ENCODE measurements around the gene CLEC18C.
"Not testable (repeated sequence)": the region's sequence is repeated elsewhere in the genome, so short reads cannot be mapped to it uniquely, and the experiment has no call there.

CLEC18C gene

DNA sequence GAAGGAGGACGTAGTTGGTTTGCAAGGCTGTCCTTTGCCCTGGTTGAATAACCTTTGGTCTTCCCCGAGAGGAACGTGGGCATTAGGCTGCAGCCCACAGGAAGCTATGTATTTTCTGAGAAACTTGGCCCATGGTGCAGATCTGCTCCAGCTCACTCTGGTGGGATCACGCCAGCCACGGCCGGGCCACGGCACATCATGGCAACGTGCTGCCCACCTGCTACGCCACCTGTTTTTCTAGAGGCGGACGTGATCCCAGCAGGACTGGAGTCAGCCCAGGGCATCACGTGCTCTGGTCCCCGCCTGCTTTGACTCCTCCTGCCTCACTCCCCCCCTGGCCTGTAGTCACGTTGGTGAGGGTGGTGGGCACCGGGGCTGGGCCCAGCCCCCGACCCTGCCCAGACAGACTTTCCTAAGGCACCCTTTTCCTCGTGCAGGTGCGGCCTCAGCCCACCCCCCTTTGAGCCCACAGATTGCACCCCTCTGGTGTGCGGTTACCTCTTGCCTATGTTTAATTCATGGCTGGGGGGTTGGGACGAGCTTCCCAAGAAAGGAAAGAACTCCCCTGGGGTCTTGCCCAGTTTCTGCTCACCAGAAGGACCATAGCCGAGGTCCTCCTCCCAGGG lies at the start of gene CLEC18C:
TSS of gene CLEC18C (plus strand) at position 576 of the 626 bp plus-strand sequence. CDS start 492 bp downstream, outside the sequence.
- DNase-seq (ENCODE audit: low spot score); in situ Hi-C loops (cut with MboI; ENCODE audit: low pct_unique_long_range_greater_than_20kb, low sequenced_read_pairs, unreplicated experiment): not testable (repeated sequence)

DNA sequence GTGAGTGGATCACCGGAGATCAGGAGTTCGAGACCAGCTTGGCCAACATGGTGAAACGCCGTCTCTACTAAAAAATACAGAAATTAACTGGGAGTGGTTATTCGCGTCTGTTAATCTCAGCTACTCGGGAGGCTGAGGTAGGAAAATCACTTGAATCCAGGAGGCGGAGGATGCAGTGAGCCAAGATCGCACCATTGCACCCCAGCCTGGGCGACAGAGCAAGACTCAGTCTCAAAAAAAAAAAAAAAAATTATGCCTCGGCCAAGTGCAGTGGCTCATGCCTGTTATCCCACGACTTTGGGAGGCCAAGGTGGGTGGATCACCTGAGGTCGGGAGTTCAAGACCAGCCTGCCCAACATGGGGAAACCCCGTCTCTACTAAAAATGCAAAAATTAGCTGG lies 49.8 kb upstream of the CLEC18C start:
- in situ Hi-C loops (cut with MboI; ENCODE audit: low pct_unique_long_range_greater_than_20kb, low sequenced_read_pairs, unreplicated experiment); DNase-seq (ENCODE audit: low spot score): not testable (repeated sequence)

DNA sequence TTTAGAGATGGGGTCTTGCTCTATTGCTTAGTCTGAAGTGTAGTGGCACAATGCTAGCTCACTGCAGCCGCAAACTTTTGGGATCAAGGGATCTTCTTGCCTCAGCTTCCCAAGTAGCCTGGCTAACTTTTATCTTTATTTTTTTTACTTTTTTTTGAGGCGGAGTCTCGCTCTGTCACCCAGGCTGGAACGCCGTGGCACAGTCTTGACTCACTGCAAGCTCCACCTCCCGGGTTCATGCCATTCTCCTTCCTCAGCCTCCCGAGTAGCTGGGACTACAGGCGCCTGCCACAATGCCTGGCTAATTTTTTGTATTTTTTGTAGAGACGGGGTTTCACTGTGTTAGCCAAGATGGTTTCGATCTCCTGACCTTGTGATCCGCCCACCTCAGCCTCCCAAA lies 47.4 kb upstream of the CLEC18C start:
- not testable (repeated sequence) for DNase-seq (ENCODE audit: low spot score)

GRCh38 chr16:70127706-70128105 lies 45.9 kb upstream of the CLEC18C start:
- DNase-seq (ENCODE audit: low spot score); in situ Hi-C loops (cut with MboI; ENCODE audit: low pct_unique_long_range_greater_than_20kb, low sequenced_read_pairs, unreplicated experiment): not testable (repeated sequence)

More for the DNA sequence above, 47.4 kb upstream of the CLEC18C start:
- in situ Hi-C loops (cut with MboI; ENCODE audit: low pct_unique_long_range_greater_than_20kb, low sequenced_read_pairs, unreplicated experiment) = not testable (repeated sequence)

- in situ Hi-C loops (cut with MboI; ENCODE audit: low pct_unique_long_range_greater_than_20kb, low sequenced_read_pairs, unreplicated experiment) = not testable (repeated sequence)
These were observed 44.7 kb upstream of the CLEC18C start for GRCh38 chr16:70128844-70129243.

DNA sequence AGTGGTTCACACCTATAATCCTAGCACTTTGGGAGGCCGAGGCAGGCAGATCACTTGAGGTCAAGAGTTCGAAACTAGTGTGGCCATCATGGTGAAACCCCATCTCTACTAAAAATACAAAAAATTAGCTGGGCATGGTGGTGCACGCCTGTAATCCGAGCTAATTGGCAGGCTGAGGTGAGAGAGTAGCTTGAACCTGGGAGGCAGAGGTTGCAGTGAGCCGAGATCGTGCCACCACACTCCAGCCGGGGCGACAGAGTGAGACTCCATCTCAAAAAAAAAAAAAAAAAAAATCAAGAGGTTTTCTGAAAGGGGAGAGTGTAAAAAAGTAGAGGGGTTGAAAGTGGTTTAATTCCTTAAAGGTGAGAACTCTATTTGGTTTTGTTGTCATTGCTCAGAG lies 37.8 kb upstream of the CLEC18C start:
- DNase-seq (ENCODE audit: low spot score); in situ Hi-C loops (cut with MboI; ENCODE audit: low pct_unique_long_range_greater_than_20kb, low sequenced_read_pairs, unreplicated experiment): not testable (repeated sequence)

More at GRCh38 chr16:70128844-70129243, 44.7 kb upstream of the CLEC18C start:
- DNase-seq (ENCODE audit: low spot score) = not testable (repeated sequence)

DNA sequence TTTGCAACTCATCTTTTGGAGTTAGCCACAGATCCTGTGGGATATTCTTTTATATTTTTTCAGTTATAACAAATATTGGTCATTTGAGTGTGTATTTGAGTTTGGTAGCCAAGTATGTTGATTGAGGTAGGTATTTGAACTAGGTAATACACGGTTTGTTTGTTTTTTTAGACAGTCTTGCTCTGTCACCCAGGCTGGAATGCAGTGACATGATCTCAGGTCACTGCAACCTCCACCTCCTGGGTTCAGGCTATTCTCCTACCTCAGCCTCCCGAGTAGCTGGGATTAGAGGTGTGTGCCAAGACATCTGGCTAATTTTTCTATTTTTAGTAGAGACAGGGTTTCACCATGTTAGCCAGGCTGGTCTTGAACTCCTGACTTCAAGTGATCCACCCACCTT lies 37.0 kb upstream of the CLEC18C start:
- in situ Hi-C loops (cut with MboI; ENCODE audit: low pct_unique_long_range_greater_than_20kb, low sequenced_read_pairs, unreplicated experiment); DNase-seq (ENCODE audit: low spot score): not testable (repeated sequence)

GRCh38 chr16:70142739-70143138 lies 30.8 kb upstream of the CLEC18C start:
- DNase-seq (ENCODE audit: low spot score); in situ Hi-C loops (cut with MboI; ENCODE audit: low pct_unique_long_range_greater_than_20kb, low sequenced_read_pairs, unreplicated experiment): not testable (repeated sequence)

GRCh38 chr16:70143231-70143895 lies 30.2 kb upstream of the CLEC18C start:
- DNase-seq (ENCODE audit: low spot score); in situ Hi-C loops (cut with MboI; ENCODE audit: low pct_unique_long_range_greater_than_20kb, low sequenced_read_pairs, unreplicated experiment): not testable (repeated sequence)

DNA sequence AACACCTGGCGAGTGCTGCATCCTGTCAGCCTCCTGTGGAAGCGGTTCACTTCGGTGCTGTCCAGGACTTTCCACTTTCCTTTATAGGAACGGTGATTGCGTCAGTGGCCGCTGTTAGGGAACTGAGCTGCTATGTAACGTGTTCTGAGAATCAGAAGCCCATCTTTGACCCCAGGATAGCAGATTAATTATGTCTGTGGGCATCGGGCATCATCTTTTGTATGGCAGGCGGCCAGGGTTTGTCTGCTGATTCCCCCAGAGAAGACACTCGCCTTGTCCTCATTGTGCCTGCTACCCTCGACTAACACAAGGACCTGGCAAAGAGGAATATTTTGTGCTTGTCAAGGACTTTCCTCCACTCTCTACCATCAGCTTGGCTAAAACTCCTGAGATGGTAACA lies 25.7 kb upstream of the CLEC18C start:
- in situ Hi-C loops (cut with MboI; ENCODE audit: low pct_unique_long_range_greater_than_20kb, low sequenced_read_pairs, unreplicated experiment); DNase-seq (ENCODE audit: low spot score): not testable (repeated sequence)

GRCh38 chr16:70148453-70148852 lies 25.1 kb upstream of the CLEC18C start:
- in situ Hi-C loops (cut with MboI; ENCODE audit: low pct_unique_long_range_greater_than_20kb, low sequenced_read_pairs, unreplicated experiment); DNase-seq (ENCODE audit: low spot score): not testable (repeated sequence)

GRCh38 chr16:70149296-70149695 lies 24.3 kb upstream of the CLEC18C start:
- in situ Hi-C loops (cut with MboI; ENCODE audit: low pct_unique_long_range_greater_than_20kb, low sequenced_read_pairs, unreplicated experiment); DNase-seq (ENCODE audit: low spot score): not testable (repeated sequence)

DNA sequence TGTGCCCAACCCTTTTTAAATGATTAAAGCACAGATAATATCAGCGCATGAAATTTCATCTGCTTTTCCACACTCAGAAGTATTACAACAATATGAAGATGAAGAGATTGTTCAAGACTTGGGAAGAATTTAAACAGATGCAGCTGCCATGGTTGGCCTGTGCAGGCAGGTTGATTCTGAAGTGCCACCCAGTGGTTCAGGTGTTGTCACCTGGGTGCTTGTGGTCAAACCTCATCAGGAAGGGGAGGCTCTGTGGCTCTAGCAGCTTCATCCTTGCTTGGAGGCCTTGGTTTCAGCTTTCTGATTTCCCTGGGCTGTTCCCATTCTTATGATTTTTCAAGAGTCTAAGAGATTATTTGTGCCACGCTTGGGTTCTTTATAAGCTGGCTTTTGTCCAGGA lies 22.2 kb upstream of the CLEC18C start:
- in situ Hi-C loops (cut with MboI; ENCODE audit: low pct_unique_long_range_greater_than_20kb, low sequenced_read_pairs, unreplicated experiment) = no loop called here
- no peak for TF ChIP-seq CTCF (IDR thresholded peaks at IDR 0.05; ENCODE audit: extremely low read depth, insufficient read depth, missing control alignments)
- peak; percentile 26 for DNase-seq (ENCODE audit: low spot score)

Measured in GM13977 (cell line).